GM12878 (cell line): ENCODE measurements around the gene FRMD5. TPM values are rescaled to one million over a fixed set of nuclear protein-coding genes. Genes with fewer than 3 reads are reported as not detected.

ENCODE experiments used
- ATAC-seq: fragments of 200-7000 bp; cut with Tn5 transposase; 3 replicates; pipeline ENCODE4 v1.9.1; 2020; ENCODE audit warnings: mild to moderate bottlenecking, moderate library complexity
- BruUV-seq: library from RNA; stranded (reverse); fragments of 400-500 nt; replicated peaks from 2 replicates; lab custom pipeline; 2021; lab: Mats Ljungman, UMichigan
- CTCF ChIA-PET: fragments of 300-600 bp; sonication (Branson Sonifier 250); formaldehyde crosslinking; extraction: SDS; loops from one replicate; lab custom pipeline; 2021; ENCODE audit warnings: inconsistent platforms; lab: Yijun Ruan, JAX
- POLR2A ChIA-PET: fragments of 350-600 bp; formaldehyde crosslinking; extraction: SDS; loops from one replicate; lab custom pipeline; 2021; ENCODE audit warnings: inconsistent platforms; lab: Charles Lee
- RAD21 ChIA-PET: fragments of 300-600 bp; sonication (Branson Sonifier 250); formaldehyde crosslinking; loops from one replicate; lab custom pipeline; 2023; ENCODE audit warnings: antibody characterized with exemption; ENCODE audit not compliant: unreplicated experiment; lab: Charles Lee
- SMC1A ChIA-PET: fragments of 300-600 bp; sonication (Branson Sonifier 250); formaldehyde crosslinking; loops from one replicate; lab custom pipeline; 2023; ENCODE audit not compliant: unreplicated experiment, uncharacterized antibody; lab: Charles Lee
- DNase-seq: peaks from one replicate; pipeline ENCODE4 v3.0.0-alpha.2; 2011; ENCODE audit warnings: low read depth, low spot score
- FAIRE-seq: peaks from 3 replicates; lab custom pipeline; 2011; peaks lifted over from hg19 to GRCh38; lab: Jason Lieb, UNC
- H2AFZ ChIP-seq: 2 replicates; pipeline ENCODE4 v1.6.0; 2011; ENCODE audit warnings: low read depth, low read length, control low read depth; ENCODE audit not compliant: control insufficient read depth
- H3K27ac ChIP-seq: 2 replicates; pipeline ENCODE4 v1.5.1; 2011; ENCODE audit warnings: control low read depth; ENCODE audit not compliant: control insufficient read depth, insufficient read depth
- H3K27me3 ChIP-seq, 2 experiments: replicated peaks in 1 of 2; 2 replicates each; pipeline versions ENCODE4 v1.6.0 to v1.6.1; 2011; ENCODE audit warnings: low read length in 1 of 2; ENCODE audit not compliant: control insufficient read depth in 2 of 2, insufficient read depth in 2 of 2
- H3K36me3 ChIP-seq, 2 experiments: 2 replicates each; pipeline ENCODE4 v1.5.1; 2011; ENCODE audit warnings: low read length in 1 of 2; ENCODE audit not compliant: control insufficient read depth in 2 of 2, insufficient read depth in 2 of 2
- H3K4me1 ChIP-seq: 2 replicates; pipeline ENCODE4 v1.6.1; 2011; ENCODE audit warnings: mild to moderate bottlenecking, low read length, moderate library complexity, mixed read lengths; ENCODE audit not compliant: control insufficient read depth, insufficient read depth
- H3K4me2 ChIP-seq: 2 replicates; pipeline ENCODE4 v1.6.0; 2011; ENCODE audit warnings: control low read depth; ENCODE audit not compliant: control insufficient read depth, insufficient read depth
- H3K4me3 ChIP-seq: fragments of 200-600 bp; sonication (generic); 2 replicates; pipeline ENCODE4 v1.5.1; 2016
- H3K79me2 ChIP-seq: 2 replicates; pipeline ENCODE4 v1.6.0; 2011; ENCODE audit warnings: low read length; ENCODE audit not compliant: control insufficient read depth, insufficient read depth
- H3K9ac ChIP-seq: 2 replicates; pipeline ENCODE4 v1.8.0; 2011; ENCODE audit warnings: low read length, control low read depth, mixed read lengths; ENCODE audit not compliant: control insufficient read depth, insufficient read depth
- H3K9me3 ChIP-seq: replicated peaks from 3 replicates; pipeline ENCODE4 v1.5.1; 2011; ENCODE audit warnings: mild to moderate bottlenecking, low read length; ENCODE audit not compliant: control insufficient read depth, insufficient read depth
- H4K20me1 ChIP-seq: 2 replicates; pipeline ENCODE4 v1.6.0; 2011; ENCODE audit not compliant: control insufficient read depth, insufficient read depth
- CBX5 ChIP-seq: sonication (generic); IDR thresholded peaks from 2 replicates; pipeline ENCODE4 v1.6.1; 2016; ENCODE audit warnings: low read depth, moderate library complexity, mild to moderate bottlenecking, inconsistent platforms
- E4F1 ChIP-seq: fragments of 450-650 bp; IDR thresholded peaks from 2 replicates; pipeline ENCODE4 v1.6.1; 2018; ENCODE audit warnings: borderline replicate concordance, mild to moderate bottlenecking; ENCODE audit not compliant: partially characterized antibody
- NFYB ChIP-seq: IDR thresholded peaks from 2 replicates; pipeline ENCODE4 v1.6.1; 2011; ENCODE audit warnings: low read depth, mild to moderate bottlenecking, low read length, improper control_type of control experiment, moderate library complexity; ENCODE audit not compliant: insufficient read depth
- PML ChIP-seq: IDR thresholded peaks from 2 replicates; pipeline ENCODE4 v1.6.1; 2012; ENCODE audit warnings: low read length, inconsistent platforms
- POLR2A ChIP-seq: IDR thresholded peaks from 2 replicates; pipeline ENCODE4 v1.6.1; 2011; ENCODE audit warnings: low read depth, mild to moderate bottlenecking, low read length
- POLR2AphosphoS5 ChIP-seq: IDR thresholded peaks from 2 replicates; pipeline ENCODE4 v1.6.1; 2011; ENCODE audit warnings: mild to moderate bottlenecking, low read length, inconsistent platforms
- RB1 ChIP-seq: fragments of 450-650 bp; formaldehyde crosslinking; IDR thresholded peaks from 2 replicates; pipeline ENCODE4 v1.6.1; 2017; ENCODE audit warnings: mild to moderate bottlenecking, borderline replicate concordance
- SMAD1 ChIP-seq: fragments of 450-650 bp; IDR thresholded peaks from 2 replicates; pipeline ENCODE4 v1.6.1; 2018; ENCODE audit warnings: mild to moderate bottlenecking, low read depth; ENCODE audit not compliant: partially characterized antibody
- USF1 ChIP-seq: IDR thresholded peaks from 2 replicates; pipeline ENCODE4 v1.6.1; 2011; ENCODE audit warnings: borderline replicate concordance, low read depth, mild to moderate bottlenecking, moderate library complexity, mixed read lengths, low read length; ENCODE audit not compliant: insufficient read depth; ENCODE audit errors: extremely low read length
- WRNIP1 ChIP-seq: IDR thresholded peaks from 2 replicates; pipeline ENCODE4 v1.6.1; 2011; ENCODE audit warnings: low read depth, low read length, improper control_type of control experiment, borderline replicate concordance
- ZNF687 ChIP-seq: fragments of 450-650 bp; IDR thresholded peaks from 2 replicates; pipeline ENCODE4 v1.6.1; 2017; ENCODE audit warnings: mild to moderate bottlenecking, moderate library complexity
- WGBS: methylation state at CpG from one replicate; pipeline ENCODE4 v1.1.6; 2016; ENCODE audit warnings: low lambda C conversion rate; ENCODE audit not compliant: insufficient replicate concordance, insufficient coverage; ENCODE audit errors: missing lambda C conversion rate; 5-methylcytosine and 5-hydroxymethylcytosine counted together
- in situ Hi-C: fragments of 300-500 bp; cut with MboI; formaldehyde crosslinking; loops from 9 replicates; pipeline ENCODE4 v1.14.3; 2018; ENCODE audit warnings: mixed read lengths
- intact Hi-C: fragments of 100-400 bp; cut with micrococcal nuclease; formaldehyde crosslinking; loops from one replicate; pipeline ENCODE4 v1.14.2; 2022; ENCODE audit not compliant: unreplicated experiment
- polyA plus RNA-seq, 11 experiments: library from polyadenylated mRNA; depleted of rRNA in 4 of 11; unstranded in 6 of 11; stranded (reverse) in 5 of 11; fragments of >200 nt; fragmentation: Nextera tagmentation in 4 of 11; fragmentation: Illumina TruSeq in 1 of 11; extraction: Ambion mirVana in 4 of 11; extraction: Trizol in 1 of 11; gene quantifications; 1 replicate in 1 of 11; 2 replicates in 10 of 11; pipeline versions ENCODE4 v1.2.1 to v1.2.3, GENCODE V29; 2011 to 2016; ENCODE audit warnings: inconsistent platforms in 2 of 11, missing spikeins in 2 of 11, low read depth in 1 of 11
- total RNA-seq, 4 experiments: library from RNA; depleted of rRNA in 3 of 4; stranded (reverse); fragments of >200 nt in 3 of 4; fragmentation: Illumina TruSeq in 1 of 4; extraction: Trizol in 1 of 4; gene quantifications; 2 replicates each; pipeline versions ENCODE4 v1.2.1 to v1.2.3, GENCODE V29; 2013 to 2021

The FRMD5 gene
- total and polyA plus RNA-seq, 10 of the 15 experiments (the other 5 are each of a cell fraction or from before 2014, with no cell fraction given): 0.26 to 6.4 (median 0.68) TPM; not detected in 1

- no peak for TF ChIP-seq E4F1
Observed at GRCh38 chr15:44219073-44219472, 24.0 kb upstream of the FRMD5 start (continued).

GRCh38 chr15:44216958-44217357, 21.9 kb upstream of the FRMD5 start:
- intact Hi-C loops: loop anchor here (5.0 to 10.0 kb wide), 3 partner anchors 150 to 315 kb away; no protein-coding TSS in a partner anchor
- TF ChIP-seq CBX5: no peak
- no peak for TF ChIP-seq ZNF687
- TF ChIP-seq SMAD1: no peak
- TF ChIP-seq USF1: no peak
- no peak for TF ChIP-seq NFYB
- no peak for TF ChIP-seq RB1
- TF ChIP-seq PML: no peak
- no peak for TF ChIP-seq WRNIP1
- TF ChIP-seq POLR2AphosphoS5: no peak
- no peak for TF ChIP-seq POLR2A
- Histone ChIP-seq H3K4me1 (no peaks in the 10 kb centered on the region), H3K27me3 (no peaks in the 10 kb centered on the region), H3K36me3 (no peaks in the 10 kb centered on the region), H3K79me2 (no peaks in the 10 kb centered on the region), H2AFZ (no peak overlapping the region), H3K9ac (no peak overlapping the region), H4K20me1 (no peaks in the 10 kb centered on the region), H3K4me3 (no peak overlapping the region), H3K4me2 (no peak overlapping the region), H3K27ac (no peak overlapping the region), H3K9me3 (no peaks in the 10 kb centered on the region)
- RAD21 ChIA-PET: interaction anchor here (1.1 kb wide), 1 partner anchor 103 kb away, joined by 5 read pairs; no protein-coding TSS in a partner anchor
- 32% methylated on average over 1 of the region's 1 CpG for WGBS
- ATAC-seq (no peak), DNase-seq (no peak), FAIRE-seq (no peak)
- CTCF ChIA-PET: interaction anchor here (0.9 to 9.0 kb wide), 5 partner anchors 54 to 314 kb away, joined by 3 to 77 read pairs (median 4); no protein-coding TSS in a partner anchor
- BruUV-seq: no TSS peak
- in situ Hi-C loops: loop anchor here (5.0 kb wide), 1 partner anchor 315 kb away; no protein-coding TSS in a partner anchor
- POLR2A ChIA-PET: no interaction called here
- SMC1A ChIA-PET: interaction anchor here (0.9 to 7.3 kb wide), 2 partner anchors 15 to 104 kb away, joined by 3 to 60 read pairs; no protein-coding TSS in a partner anchor
